Mesodermal cell (in vitro differentiated cells): ENCODE results near the gene MCM3AP.

Experiments
- H3K27ac ChIP-seq: 2 replicates; pipeline ENCODE4 v1.7.0; 2013; ENCODE audit warnings: mild to moderate bottlenecking, low read depth, low read length, moderate library complexity; ENCODE audit not compliant: severe bottlenecking
- H3K36me3 ChIP-seq: 2 replicates; pipeline ENCODE4 v1.7.1; 2013; ENCODE audit warnings: mild to moderate bottlenecking, low read length, moderate library complexity; ENCODE audit not compliant: control insufficient read depth, insufficient read depth
- H3K4me1 ChIP-seq: one replicate; pipeline ENCODE4 v1.7.1; 2013; ENCODE audit warnings: mild to moderate bottlenecking, low read length; ENCODE audit not compliant: insufficient read depth, control insufficient read depth, poor library complexity, severe bottlenecking
- H3K4me3 ChIP-seq: 2 replicates; pipeline ENCODE4 v1.7.0; 2013; ENCODE audit warnings: low read length, control low read depth, mild to moderate bottlenecking; ENCODE audit not compliant: insufficient read depth, poor library complexity, severe bottlenecking; ENCODE audit errors: extremely low read depth
- H3K9me3 ChIP-seq: 2 replicates; pipeline ENCODE4 v1.7.1; 2013; ENCODE audit warnings: mild to moderate bottlenecking, low read length, moderate library complexity; ENCODE audit not compliant: control insufficient read depth
- WGBS, 2 experiments: methylation state at CpG; one replicate each; pipeline ENCODE4 v1.1.5; 2013; ENCODE audit warnings: missing lambda C conversion rate in 2 of 2; ENCODE audit not compliant: insufficient coverage in 2 of 2; 5-methylcytosine and 5-hydroxymethylcytosine counted together

MCM3AP gene

GRCh38 chr21:46269466-46269865 lies 15.9 kb downstream of the MCM3AP start:
- Histone ChIP-seq H3K4me3 (no peak overlapping the region), H3K9me3 (no peaks in the 10 kb centered on the region), H3K27ac (no peak overlapping the region), H3K4me1 (peaks cover 7% of the 10 kb centered on the region), H3K36me3 (peaks cover 97% of the 10 kb centered on the region)
- 93 to 96% methylated on average over 10 of the region's 10 CpGs for WGBS, 2 experiments

GRCh38 chr21:46268371-46268770 lies 17.0 kb downstream of the MCM3AP start:
- Histone ChIP-seq H3K27ac (no peak overlapping the region), H3K4me1 (peaks cover 7% of the 10 kb centered on the region), H3K9me3 (no peaks in the 10 kb centered on the region), H3K36me3 (peaks cover 93% of the 10 kb centered on the region), H3K4me3 (no peak overlapping the region)
- WGBS, 2 experiments: 95 to 98% methylated on average over 11 to 13 of the region's 13 CpGs

- Histone ChIP-seq H3K9me3 (no peaks in the 10 kb centered on the region), H3K4me1 (peaks cover 7% of the 10 kb centered on the region), H3K36me3 (peaks cover 85% of the 10 kb centered on the region), H3K27ac (no peak overlapping the region), H3K4me3 (no peak overlapping the region)
- 94 to 96% methylated on average over 17 to 18 of the region's 19 CpGs for WGBS, 2 experiments
Observed at GRCh38 chr21:46266946-46267345, 18.5 kb downstream of the MCM3AP start.

GRCh38 chr21:46265736-46266525 lies 19.5 kb downstream of the MCM3AP start:
- Histone ChIP-seq H3K4me1 (peaks cover 7% of the 10 kb centered on the region), H3K27ac (peak overlapping the region; percentile 10), H3K4me3 (no peak overlapping the region), H3K36me3 (peaks cover 85% of the 10 kb centered on the region), H3K9me3 (no peaks in the 10 kb centered on the region)
- WGBS, 2 experiments: 94% methylated on average over 25 to 26 of the region's 26 CpGs

GRCh38 chr21:46264690-46265144 lies 20.7 kb downstream of the MCM3AP start:
- H3K36me3 ChIP-seq: peaks cover 85% of the 10 kb centered on the region
- no peaks in the 10 kb centered on the region for H3K9me3 ChIP-seq
- no peak overlapping the region for H3K4me3 ChIP-seq
- no peak overlapping the region for H3K27ac ChIP-seq
- WGBS, 2 experiments: 93 to 98% methylated on average over 10 to 13 of the region's 13 CpGs
- H3K4me1 ChIP-seq: peaks cover 7% of the 10 kb centered on the region

GRCh38 chr21:46264046-46264689 lies 21.2 kb downstream of the MCM3AP start:
- Histone ChIP-seq H3K4me1 (peaks cover 7% of the 10 kb centered on the region), H3K27ac (no peak overlapping the region), H3K36me3 (peaks cover 83% of the 10 kb centered on the region), H3K9me3 (no peaks in the 10 kb centered on the region), H3K4me3 (no peak overlapping the region)
- WGBS, 2 experiments: 97 to 99% methylated on average over 20 to 22 of the region's 22 CpGs

- Histone ChIP-seq H3K36me3 (peaks cover 98% of the 10 kb centered on the region), H3K27ac (no peak overlapping the region), H3K4me1 (no peaks in the 10 kb centered on the region), H3K9me3 (no peaks in the 10 kb centered on the region), H3K4me3 (no peak overlapping the region)
- 92 to 95% methylated on average over 14 to 18 of the region's 18 CpGs for WGBS, 2 experiments
Observed at GRCh38 chr21:46256501-46256994, 28.9 kb downstream of the MCM3AP start.

- 88 to 92% methylated on average over 4 to 6 of the region's 6 CpGs for WGBS, 2 experiments
- Histone ChIP-seq H3K4me3 (no peak overlapping the region), H3K36me3 (peaks cover 98% of the 10 kb centered on the region)
Observed at GRCh38 chr21:46255758-46256337, 29.6 kb downstream of the MCM3AP start.

GRCh38 chr21:46255166-46255565 lies 30.2 kb downstream of the MCM3AP start:
- no peaks in the 10 kb centered on the region for H3K4me1 ChIP-seq
- no peaks in the 10 kb centered on the region for H3K9me3 ChIP-seq
- no peak overlapping the region for H3K27ac ChIP-seq
- no peak overlapping the region for H3K4me3 ChIP-seq
- WGBS, 2 experiments: 97 to 98% methylated on average over 11 of the region's 11 CpGs
- peaks cover 98% of the 10 kb centered on the region for H3K36me3 ChIP-seq

More at GRCh38 chr21:46255758-46256337, 29.6 kb downstream of the MCM3AP start:
- Histone ChIP-seq H3K9me3 (no peaks in the 10 kb centered on the region), H3K27ac (no peak overlapping the region), H3K4me1 (no peaks in the 10 kb centered on the region)

- Histone ChIP-seq H3K4me1 (no peaks in the 10 kb centered on the region), H3K4me3 (no peak overlapping the region), H3K36me3 (peaks cover 98% of the 10 kb centered on the region), H3K27ac (peak overlapping the region; percentile 45), H3K9me3 (no peaks in the 10 kb centered on the region)
- 96% methylated on average over 10 to 12 of the region's 12 CpGs for WGBS, 2 experiments
Observed at GRCh38 chr21:46254208-46254975, 31.0 kb downstream of the MCM3AP start.
